ENCODE measurements around the gene PHLDA3.

- TF ChIP-seq CTCF (IDR thresholded peaks at IDR 0.05; ENCODE audit: insufficient read depth, low read length) (no peak), POLR2AphosphoS5 (IDR thresholded peaks at IDR 0.05; ENCODE audit: low read depth) (no peak), REST (IDR thresholded peaks at IDR 0.05; ENCODE audit: insufficient replicate concordance, low read depth) (no peak), GABPA (IDR thresholded peaks at IDR 0.05; ENCODE audit: low read depth) (no peak)
Observed at GRCh38 chr1:201427963-201428362, 41.0 kb downstream of the PHLDA3 start.

Data from HL-60 (cell line).